Measurements from ENCODE around the gene NODAL. TPM values are rescaled to one million over a fixed set of nuclear protein-coding genes. Genes with fewer than 3 reads are reported as not detected.

NODAL gene
- total and polyA plus RNA-seq, 10 donors, result not detected

- 37 to 51% (median 40%) methylated on average over 6 of the region's 6 CpGs for WGBS, 5 donors
- no peak for TF ChIP-seq CTCF (IDR thresholded peaks at IDR 0.05 in 8 of 11, conservative IDR thresholded peaks at IDR 0.05 in 3 of 11)
- TF ChIP-seq POLR2AphosphoS5 (IDR thresholded peaks at IDR 0.05), result peak in 1 of 3 donors; percentile 34
- Histone ChIP-seq H3K27ac (peak overlapping the region in 3 of 8 donors; percentile 18 to 46 (median 27)), H3K4me1 (peaks cover 0 to 41% (median 20%) of the 10 kb centered on the region in 6 donors), H3K4me3 (no peak overlapping the region), H3K9me3 (no peaks in the 10 kb centered on the region), H3K36me3 (peaks cover 0 to 48% (median 18%) of the 10 kb centered on the region in 6 donors), H3K27me3 (replicated peaks in 1 of 7) (no peaks in the 10 kb centered on the region)
- intact Hi-C loops (cut with DNase I; ENCODE audit: low total_unique reads), result no loop called here
- DNase-seq, result no peak
Measured at GRCh38 chr10:70432561-70433263, 8.8 kb downstream of the NODAL start.

- TF ChIP-seq POLR2A (IDR thresholded peaks at IDR 0.05) (no peak), CTCF (IDR thresholded peaks at IDR 0.05 in 8 of 11, conservative IDR thresholded peaks at IDR 0.05 in 3 of 11) (no peak), POLR2AphosphoS5 (IDR thresholded peaks at IDR 0.05) (no peak)
- Histone ChIP-seq H3K27me3 (replicated peaks in 1 of 7) (no peaks in the 10 kb centered on the region), H3K27ac (no peak overlapping the region), H3K4me1 (peaks cover 0 to 41% (median 20%) of the 10 kb centered on the region in 6 donors), H3K9me3 (no peaks in the 10 kb centered on the region), H3K4me3 (no peak overlapping the region), H3K36me3 (peaks cover 0 to 55% (median 23%) of the 10 kb centered on the region in 6 donors)
- 67 to 95% (median 83%) methylated on average over 3 to 4 of the region's 4 CpGs for WGBS, 5 donors
- intact Hi-C loops (cut with DNase I; ENCODE audit: low total_unique reads), result no loop called here
- DNase-seq, result no peak
Measured at GRCh38 chr10:70432101-70432500, 9.4 kb downstream of the NODAL start.

GRCh38 chr10:70430493-70431445, 10.7 kb downstream of the NODAL start:
- Histone ChIP-seq H3K4me3 (no peak overlapping the region), H3K36me3 (peaks cover 0 to 66% (median 34%) of the 10 kb centered on the region in 6 donors), H3K27me3 (replicated peaks in 1 of 7) (no peaks in the 10 kb centered on the region), H3K9me3 (no peaks in the 10 kb centered on the region), H3K27ac (peak overlapping the region in 7 of 8 donors; percentile 7 to 60 (median 29)), H3K4me1 (peaks cover 0 to 41% (median 20%) of the 10 kb centered on the region in 6 donors)
- intact Hi-C loops (cut with DNase I; ENCODE audit: low total_unique reads), result no loop called here
- no peak for TF ChIP-seq POLR2A (IDR thresholded peaks at IDR 0.05)
- TF ChIP-seq POLR2AphosphoS5 (IDR thresholded peaks at IDR 0.05), result peak in 2 of 3 donors; percentile 49 to 84
- no peak for TF ChIP-seq CTCF (IDR thresholded peaks at IDR 0.05 in 8 of 11, conservative IDR thresholded peaks at IDR 0.05 in 3 of 11)
- WGBS, 5 donors, result 62 to 78% (median 70%) methylated on average over 6 of the region's 6 CpGs
- DNase-seq, result no peak
